ENCODE measurements around the gene HMGA1.

The HMGA1 gene

DNA sequence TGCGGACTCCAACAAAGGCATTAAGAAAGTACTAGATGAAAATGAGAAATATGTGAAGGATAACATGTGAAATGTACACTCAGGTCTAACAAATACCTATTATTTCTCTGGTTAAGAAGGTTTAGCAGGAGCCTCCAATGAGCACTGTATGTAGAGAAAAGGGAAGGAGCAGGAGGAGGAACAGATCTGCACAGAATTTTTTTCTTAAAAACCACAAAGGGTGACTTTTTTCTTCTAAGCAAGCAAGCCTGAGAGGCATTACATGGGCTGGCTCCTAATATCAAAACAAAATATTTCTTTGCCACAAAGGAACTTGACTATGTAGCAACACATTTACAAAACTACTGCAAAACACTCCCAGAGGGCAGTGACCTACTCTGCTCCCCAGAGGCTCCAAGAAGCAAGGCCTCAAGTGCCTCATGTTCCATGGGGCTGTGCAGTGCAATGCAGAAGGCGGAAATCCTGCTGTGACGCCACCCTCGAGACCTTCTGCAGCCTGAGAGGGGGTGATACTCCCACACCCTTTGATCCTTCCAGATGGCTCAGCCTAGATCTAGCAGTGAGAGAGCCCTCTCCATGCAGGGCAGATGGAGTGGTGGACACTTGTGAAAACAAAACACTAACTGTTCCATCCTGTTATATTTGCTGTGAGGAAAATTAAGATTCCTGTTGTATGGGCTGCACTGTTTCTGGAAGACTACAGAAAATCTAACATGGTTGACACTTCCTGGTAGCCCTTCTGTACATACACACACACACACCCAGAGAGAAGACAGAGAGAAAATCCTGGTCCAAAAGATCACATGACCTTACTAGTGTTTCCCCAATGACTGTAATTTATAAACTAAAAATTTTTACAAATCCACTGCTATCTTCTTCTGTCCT lies 48.1 kb downstream of the HMGA1 start:
- H3K4me3 ChIP-seq = no peak overlapping the region
- no peak for TF ChIP-seq EZH2 (IDR thresholded peaks at IDR 0.05)
- no peak for TF ChIP-seq FOXP2 (optimal IDR thresholded peaks at IDR 0.05; ENCODE audit: control extremely low read depth, extremely low read length, insufficient read depth)
- TF ChIP-seq POLR2AphosphoS5 (IDR thresholded peaks at IDR 0.05; ENCODE audit: borderline replicate concordance, low read depth, low read length) = no peak
- DNase-seq (ENCODE audit: low read depth, low spot score) = no peak
- H3K36me3 ChIP-seq (ENCODE audit: insufficient read depth, low read length) = peaks cover 58% of the 10 kb centered on the region
- no peaks in the 10 kb centered on the region for H3K9me3 ChIP-seq (ENCODE audit: low read depth, low read length)
- no peak overlapping the region for H3K27ac ChIP-seq
- H3K9ac ChIP-seq (ENCODE audit: insufficient read length) = no peak overlapping the region

DNA sequence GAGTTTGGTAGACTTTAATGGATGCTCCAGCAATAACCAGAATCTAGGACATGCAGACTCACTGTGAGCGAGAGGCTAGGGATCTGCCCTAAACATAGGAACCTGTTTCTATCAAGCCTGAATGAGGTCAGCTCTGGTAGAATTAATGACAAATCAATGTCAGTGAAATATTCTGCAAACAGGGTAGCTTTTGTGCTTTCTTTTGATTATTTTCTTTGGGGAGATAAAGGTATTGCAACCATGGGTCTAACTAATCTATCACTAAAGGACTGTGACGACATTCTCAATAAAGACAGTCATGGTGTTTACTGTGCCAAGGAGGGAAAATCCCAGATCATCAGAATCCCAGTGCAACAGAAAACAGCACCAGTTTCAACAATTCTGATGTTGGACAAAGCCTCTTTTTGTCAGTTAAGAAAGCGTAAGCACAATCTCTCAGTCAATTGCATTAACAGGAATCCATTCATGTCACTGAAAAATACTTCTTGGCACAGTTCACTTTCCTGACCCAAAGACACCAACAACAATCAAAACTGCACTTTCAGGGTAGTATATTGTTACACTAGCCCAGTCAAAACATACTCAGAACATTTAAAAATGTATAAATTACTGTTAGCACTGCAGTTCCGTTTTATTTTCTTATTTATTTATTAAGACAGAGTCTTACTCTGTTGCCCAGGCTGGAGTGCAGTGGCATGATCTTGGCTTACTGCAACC lies 48.9 kb downstream of the HMGA1 start:
- DNase-seq (ENCODE audit: low read depth, low spot score) = no peak
- TF ChIP-seq FOXP2 (optimal IDR thresholded peaks at IDR 0.05; ENCODE audit: control extremely low read depth, extremely low read length, insufficient read depth) (no peak), POLR2AphosphoS5 (IDR thresholded peaks at IDR 0.05; ENCODE audit: borderline replicate concordance, low read depth, low read length) (no peak), EZH2 (IDR thresholded peaks at IDR 0.05) (no peak)
- Histone ChIP-seq H3K9ac (ENCODE audit: insufficient read length) (no peak overlapping the region), H3K9me3 (ENCODE audit: low read depth, low read length) (no peaks in the 10 kb centered on the region), H3K4me3 (no peak overlapping the region), H3K36me3 (ENCODE audit: insufficient read depth, low read length) (peaks cover 54% of the 10 kb centered on the region), H3K27ac (no peak overlapping the region)

DNA sequence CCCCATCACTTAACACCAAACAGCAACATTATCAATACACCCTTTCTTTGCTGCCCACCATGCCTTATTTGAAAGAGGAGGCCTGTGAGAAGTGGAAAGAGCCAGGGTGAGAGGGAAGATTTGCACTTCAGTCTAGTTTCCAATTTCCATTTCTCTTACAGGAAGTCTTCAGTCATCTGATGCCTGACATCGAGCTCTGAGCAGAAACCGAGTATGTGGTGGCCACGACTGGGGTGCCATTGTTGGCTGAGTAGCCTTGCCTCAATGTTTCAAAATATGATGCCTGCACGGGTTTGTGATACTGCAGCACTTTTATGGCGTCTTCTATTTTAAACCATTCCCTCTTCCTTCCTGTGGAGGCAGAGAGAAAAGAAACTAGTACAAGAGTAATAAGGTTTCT lies 51.9 kb downstream of the HMGA1 start:
- Histone ChIP-seq H3K9ac (ENCODE audit: insufficient read length) (no peak overlapping the region), H3K4me3 (no peak overlapping the region), H3K36me3 (ENCODE audit: insufficient read depth, low read length) (peaks cover 56% of the 10 kb centered on the region), H3K9me3 (ENCODE audit: low read depth, low read length) (no peaks in the 10 kb centered on the region), H3K27ac (no peak overlapping the region)
- no peak for DNase-seq (ENCODE audit: low read depth, low spot score)
- TF ChIP-seq EZH2 (IDR thresholded peaks at IDR 0.05) (no peak), POLR2AphosphoS5 (IDR thresholded peaks at IDR 0.05; ENCODE audit: borderline replicate concordance, low read depth, low read length) (no peak), FOXP2 (optimal IDR thresholded peaks at IDR 0.05; ENCODE audit: control extremely low read depth, extremely low read length, insufficient read depth) (no peak)

DNA sequence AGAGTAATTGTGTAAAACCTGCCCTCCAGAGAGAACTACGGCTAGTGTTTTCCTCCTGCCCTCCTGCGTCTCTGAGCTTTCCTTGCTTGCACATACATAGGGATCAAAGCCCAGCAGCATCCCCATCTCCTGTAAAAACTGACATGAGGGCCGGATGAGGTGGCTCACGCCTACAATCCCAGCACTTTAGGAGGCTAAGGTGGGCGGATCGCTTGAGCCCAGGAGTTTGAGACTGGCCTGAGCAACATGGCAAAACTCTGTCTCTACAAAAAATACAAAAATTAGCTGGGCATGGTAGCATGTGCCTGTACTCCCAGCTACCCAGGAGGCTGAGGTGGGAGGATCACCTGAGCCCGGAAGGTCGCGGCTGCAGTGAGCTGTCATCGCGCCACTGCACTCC lies 52.5 kb downstream of the HMGA1 start:
- peaks cover 57% of the 10 kb centered on the region for H3K36me3 ChIP-seq (ENCODE audit: insufficient read depth, low read length)
- no peak overlapping the region for H3K9ac ChIP-seq (ENCODE audit: insufficient read length)
- H3K9me3 ChIP-seq (ENCODE audit: low read depth, low read length) = no peaks in the 10 kb centered on the region
- no peak overlapping the region for H3K27ac ChIP-seq
- DNase-seq (ENCODE audit: low read depth, low spot score) = no peak
- no peak overlapping the region for H3K4me3 ChIP-seq
- no peak for TF ChIP-seq EZH2 (IDR thresholded peaks at IDR 0.05)

DNA sequence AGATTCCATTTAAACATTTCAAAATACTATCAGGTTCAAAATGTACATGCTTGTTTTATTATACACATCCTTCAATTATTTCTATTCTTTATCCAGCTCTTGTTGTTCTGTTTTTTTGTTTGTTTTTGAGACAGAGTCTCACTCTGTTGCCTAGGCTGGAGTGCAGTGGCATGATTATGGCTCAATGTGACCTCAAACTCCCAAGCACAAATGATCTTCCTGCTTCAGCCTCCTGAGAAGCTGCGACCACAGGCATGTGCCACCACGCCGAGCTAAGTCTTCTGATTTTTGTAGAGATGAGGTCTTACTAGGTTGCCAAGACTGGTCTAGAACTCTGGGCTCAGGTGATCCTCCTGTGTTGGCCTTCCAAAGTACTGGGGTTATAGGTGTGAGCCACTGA lies 56.3 kb downstream of the HMGA1 start:
- Histone ChIP-seq H3K4me3 (no peak overlapping the region), H3K9me3 (ENCODE audit: low read depth, low read length) (no peaks in the 10 kb centered on the region), H3K36me3 (ENCODE audit: insufficient read depth, low read length) (peaks cover 40% of the 10 kb centered on the region), H3K9ac (ENCODE audit: insufficient read length) (no peak overlapping the region), H3K27ac (no peak overlapping the region)
- TF ChIP-seq FOXP2 (optimal IDR thresholded peaks at IDR 0.05; ENCODE audit: control extremely low read depth, extremely low read length, insufficient read depth) (no peak), POLR2AphosphoS5 (IDR thresholded peaks at IDR 0.05; ENCODE audit: borderline replicate concordance, low read depth, low read length) (no peak), EZH2 (IDR thresholded peaks at IDR 0.05) (no peak)
- DNase-seq (ENCODE audit: low read depth, low spot score) = no peak

DNA sequence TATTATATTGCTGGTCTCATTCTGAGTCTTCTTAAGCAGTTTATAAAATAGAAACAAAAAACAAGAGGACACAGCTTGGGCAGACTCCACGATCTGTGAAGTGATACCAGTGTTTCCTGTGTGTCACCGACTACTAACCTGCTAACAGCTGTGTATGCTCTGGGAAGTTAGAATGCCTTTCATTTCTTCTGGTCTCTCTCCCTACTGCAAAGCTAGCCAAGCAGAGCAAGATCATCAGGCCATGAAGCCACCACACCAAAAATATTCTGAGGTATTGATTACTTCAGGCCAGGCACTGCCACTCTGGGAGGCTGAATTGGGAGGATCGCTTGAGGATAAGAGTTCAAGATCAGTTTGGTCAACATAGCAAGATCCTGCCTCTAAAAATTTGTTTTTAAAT lies 59.0 kb downstream of the HMGA1 start:
- peaks cover 29% of the 10 kb centered on the region for H3K36me3 ChIP-seq (ENCODE audit: insufficient read depth, low read length)
- TF ChIP-seq EZH2 (IDR thresholded peaks at IDR 0.05) = no peak
- no peak for TF ChIP-seq POLR2AphosphoS5 (IDR thresholded peaks at IDR 0.05; ENCODE audit: borderline replicate concordance, low read depth, low read length)
- TF ChIP-seq FOXP2 (optimal IDR thresholded peaks at IDR 0.05; ENCODE audit: control extremely low read depth, extremely low read length, insufficient read depth) = no peak
- H3K9ac ChIP-seq (ENCODE audit: insufficient read length) = no peak overlapping the region
- H3K27ac ChIP-seq = no peak overlapping the region
- H3K9me3 ChIP-seq (ENCODE audit: low read depth, low read length) = no peaks in the 10 kb centered on the region
- no peak overlapping the region for H3K4me3 ChIP-seq
- DNase-seq (ENCODE audit: low read depth, low spot score) = no peak
